Retinal pigment epithelial cell (primary cell): Measurements from ENCODE around the gene RALA.
A peak's percentile ranks its signal among the peaks of the same experiment; 100 is the strongest.

Experiments used
- DNase-seq: peaks from one replicate; pipeline ENCODE4 v3.0.0-alpha.2; 2010; ENCODE audit warnings: low read depth
- H3K4me3 ChIP-seq: 2 replicates; pipeline ENCODE4 v1.5.1; 2011; ENCODE audit warnings: mild to moderate bottlenecking, low read length, control low read depth, moderate library complexity
- CTCF ChIP-seq: conservative IDR thresholded peaks from 2 replicates; pipeline ENCODE4 v1.5.1; 2011; ENCODE audit warnings: low read depth, low read length, control low read depth, inconsistent platforms

Gene RALA

GRCh38 chr7:39605087-39605486, 18.3 kb upstream of the RALA start:
- DNase-seq = no peak
- H3K4me3 ChIP-seq = no peak overlapping the region

GRCh38 chr7:39606352-39606751, 17.0 kb upstream of the RALA start:
- DNase-seq = no peak
- no peak overlapping the region for H3K4me3 ChIP-seq
- no peak for TF ChIP-seq CTCF

More at GRCh38 chr7:39605087-39605486, 18.3 kb upstream of the RALA start:
- TF ChIP-seq CTCF = no peak

GRCh38 chr7:39606941-39607340, 16.4 kb upstream of the RALA start:
- no peak for DNase-seq
- TF ChIP-seq CTCF = no peak
- no peak overlapping the region for H3K4me3 ChIP-seq

GRCh38 chr7:39607865-39608264, 15.5 kb upstream of the RALA start:
- TF ChIP-seq CTCF = no peak
- no peak for DNase-seq
- H3K4me3 ChIP-seq = no peak overlapping the region

- DNase-seq = no peak
- no peak for TF ChIP-seq CTCF
- no peak overlapping the region for H3K4me3 ChIP-seq
These were observed 15.1 kb upstream of the RALA start for GRCh38 chr7:39608278-39608677.

GRCh38 chr7:39609113-39609934, 14.0 kb upstream of the RALA start:
- DNase-seq = no peak
- H3K4me3 ChIP-seq = peak overlapping the region; percentile 39
- TF ChIP-seq CTCF = peak; percentile 32

- no peak for DNase-seq
- TF ChIP-seq CTCF = no peak
- peak overlapping the region; percentile 39 for H3K4me3 ChIP-seq
These were observed 13.5 kb upstream of the RALA start for GRCh38 chr7:39609935-39610263.
